Measurements from ENCODE around the gene MAP3K5. TPM values are rescaled to one million over a fixed set of nuclear protein-coding genes. Genes with fewer than 3 reads are reported as not detected.

Gene MAP3K5
- total and polyA plus RNA-seq, 2 of the 8 experiments (the other 6 are each of a cell fraction or from before 2014, with no cell fraction given): 0.63 to 2.6 TPM

DNA sequence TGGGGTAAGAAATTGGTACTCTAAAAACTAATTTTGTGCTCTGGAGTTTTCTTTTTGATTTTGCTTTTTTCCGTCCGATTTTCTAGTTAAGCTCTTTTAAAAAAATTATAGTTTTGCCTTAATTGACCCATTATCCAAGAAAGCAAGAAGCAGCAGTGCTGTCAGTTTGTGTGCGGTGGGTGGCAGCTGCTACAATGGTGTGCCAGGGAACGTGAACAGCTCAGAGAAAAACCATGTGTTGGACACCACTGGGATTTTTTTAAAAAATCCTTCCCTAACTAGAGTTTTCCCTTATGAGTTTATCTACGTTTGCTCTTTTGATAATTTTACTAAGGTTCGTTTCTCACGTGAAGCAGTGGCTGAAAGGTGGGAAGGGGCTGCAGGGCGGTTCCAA is 8.0 kb downstream of the MAP3K5 start:
- H2BK15ac ChIP-seq (ENCODE audit: low read length): no peak overlapping the region
- H3K4ac ChIP-seq (replicated peaks; ENCODE audit: insufficient read length, low read depth, low read length): no peak overlapping the region
- H2BK120ac ChIP-seq (replicated peaks; ENCODE audit: low read depth, low read length): no peak overlapping the region
- no peak overlapping the region for H4K8ac ChIP-seq (ENCODE audit: extremely low read depth, insufficient read depth, low read length)
- no peak overlapping the region for H3K27ac ChIP-seq (ENCODE audit: low read depth, low read length)
- no peak overlapping the region for H3K23ac ChIP-seq (ENCODE audit: insufficient read length)
- no peak overlapping the region for H3K56ac ChIP-seq (replicated peaks; ENCODE audit: insufficient read length, low read depth, low read length)
- no peaks in the 10 kb centered on the region for H3K27me3 ChIP-seq (replicated peaks in 1 of 4; ENCODE audit: control insufficient read depth in 3 of 4, extremely low read depth in 1 of 4, insufficient read depth in 3 of 4, low read length in 3 of 4)
- H3K4me1 ChIP-seq (replicated peaks in 1 of 4; ENCODE audit: control insufficient read depth in 3 of 4, insufficient read depth in 4 of 4, low read length in 3 of 4): peaks cover 0 to 4% (median 1%) of the 10 kb centered on the region in 4 experiments; a peak in 2 of 7 replicates
- H3K18ac ChIP-seq (ENCODE audit: extremely low read depth, low read length): no peak overlapping the region
- H3K4me2 ChIP-seq (ENCODE audit: insufficient read depth in 1 of 2, low read depth in 2 of 2, low read length in 2 of 2): no peak overlapping the region
- H3K14ac ChIP-seq (ENCODE audit: insufficient read length): no peak overlapping the region
- no peak for DNase-seq (ENCODE audit: low read depth in 1 of 2, low spot score in 2 of 2)
- no peaks in the 10 kb centered on the region for H3K36me3 ChIP-seq (ENCODE audit: control insufficient read depth in 2 of 4, insufficient read depth in 4 of 4, low read length in 3 of 4)
- no peak overlapping the region for H2BK12ac ChIP-seq (ENCODE audit: low read depth, low read length)
- H3K23me2 ChIP-seq (ENCODE audit: low read depth, low read length): no peaks in the 10 kb centered on the region
- no peaks in the 10 kb centered on the region for H3K79me1 ChIP-seq (ENCODE audit: low read depth, low read length)
- no peak overlapping the region for H3K9ac ChIP-seq (replicated peaks in 1 of 4; ENCODE audit: extremely low read depth in 1 of 4, low read depth in 3 of 4, low read length in 3 of 4)
- no peak overlapping the region for H4K5ac ChIP-seq (ENCODE audit: insufficient read length, low read depth, low read length)
- no peak overlapping the region for H2BK5ac ChIP-seq (ENCODE audit: low read depth, low read length)
- no peaks in the 10 kb centered on the region for H3K9me3 ChIP-seq (ENCODE audit: insufficient read depth in 2 of 2, low read depth in 1 of 2, low read length in 1 of 2)
- no peaks in the 10 kb centered on the region for H3K79me2 ChIP-seq (ENCODE audit: control insufficient read depth in 1 of 2, insufficient read depth in 2 of 2, low read length in 2 of 2)
- CTCF ChIA-PET (ENCODE audit: partially characterized antibody): no interaction called here
- H2AK5ac ChIP-seq (ENCODE audit: low read depth, low read length): no peak overlapping the region
- H2BK20ac ChIP-seq (ENCODE audit: low read length): no peak overlapping the region
- H3K4me3 ChIP-seq (ENCODE audit: extremely low read depth in 1 of 4, insufficient read depth in 2 of 4, low read depth in 3 of 4, low read length in 4 of 4): no peak overlapping the region
- no peaks in the 10 kb centered on the region for H4K20me1 ChIP-seq (replicated peaks in 1 of 2; ENCODE audit: control insufficient read depth in 1 of 2, insufficient read depth in 2 of 2, low read length in 2 of 2)
- POLR2A ChIA-PET (ENCODE audit: partially characterized antibody): interaction anchor here (0.8 to 1.8 kb wide), 2 partner anchors 11 to 132 kb away, joined by 3 to 5 read pairs; no protein-coding TSS in a partner anchor
- H4K91ac ChIP-seq (replicated peaks; ENCODE audit: insufficient read length, low read length): no peak overlapping the region
- no peak for FAIRE-seq
- WGBS, 2 experiments (ENCODE audit: extremely low coverage in 1 of 2, insufficient coverage in 1 of 2, insufficient read length in 1 of 2, insufficient replicate concordance in 2 of 2, low coverage in 1 of 2, low lambda C conversion rate in 2 of 2, missing lambda C conversion rate in 1 of 2): 90% methylated on average over 8 of the region's 8 CpGs; no CpG with 5 or more reads in 1 of the 2 experiments
- H2AFZ ChIP-seq (ENCODE audit: low read length): no peak overlapping the region
- TF ChIP-seq ZNF274 (IDR thresholded peaks at IDR 0.05; ENCODE audit: borderline replicate concordance, extremely low read depth, low read length) (no peak), MAFK (IDR thresholded peaks at IDR 0.05; ENCODE audit: low read depth, low read length) (no peak), RAD21 (IDR thresholded peaks at IDR 0.05 in 1 of 2, conservative IDR thresholded peaks at IDR 0.05 in 1 of 2; ENCODE audit: low read depth in 2 of 2, low read length in 2 of 2) (no peak), KDM4A (IDR thresholded peaks at IDR 0.05; ENCODE audit: low read depth, low read length, severe bottlenecking) (no peak), RXRA (IDR thresholded peaks at IDR 0.05; ENCODE audit: insufficient read depth, low read depth, low read length) (no peak), EP300 (IDR thresholded peaks at IDR 0.05; ENCODE audit: borderline replicate concordance in 1 of 2, low read depth in 2 of 2, low read length in 2 of 2) (no peak), POU5F1 (IDR thresholded peaks at IDR 0.05; ENCODE audit: low read depth, low read length) (no peak), POLR2AphosphoS5 (IDR thresholded peaks at IDR 0.05; ENCODE audit: low read depth, low read length) (no peak), CEBPB (IDR thresholded peaks at IDR 0.05; ENCODE audit: low read depth, low read length) (no peak), CBX5 (IDR thresholded peaks at IDR 0.05; ENCODE audit: low read depth, low read length) (no peak), JUN (IDR thresholded peaks at IDR 0.05; ENCODE audit: low read depth, low read length) (no peak)
- TF ChIP-seq, protein P1, sequence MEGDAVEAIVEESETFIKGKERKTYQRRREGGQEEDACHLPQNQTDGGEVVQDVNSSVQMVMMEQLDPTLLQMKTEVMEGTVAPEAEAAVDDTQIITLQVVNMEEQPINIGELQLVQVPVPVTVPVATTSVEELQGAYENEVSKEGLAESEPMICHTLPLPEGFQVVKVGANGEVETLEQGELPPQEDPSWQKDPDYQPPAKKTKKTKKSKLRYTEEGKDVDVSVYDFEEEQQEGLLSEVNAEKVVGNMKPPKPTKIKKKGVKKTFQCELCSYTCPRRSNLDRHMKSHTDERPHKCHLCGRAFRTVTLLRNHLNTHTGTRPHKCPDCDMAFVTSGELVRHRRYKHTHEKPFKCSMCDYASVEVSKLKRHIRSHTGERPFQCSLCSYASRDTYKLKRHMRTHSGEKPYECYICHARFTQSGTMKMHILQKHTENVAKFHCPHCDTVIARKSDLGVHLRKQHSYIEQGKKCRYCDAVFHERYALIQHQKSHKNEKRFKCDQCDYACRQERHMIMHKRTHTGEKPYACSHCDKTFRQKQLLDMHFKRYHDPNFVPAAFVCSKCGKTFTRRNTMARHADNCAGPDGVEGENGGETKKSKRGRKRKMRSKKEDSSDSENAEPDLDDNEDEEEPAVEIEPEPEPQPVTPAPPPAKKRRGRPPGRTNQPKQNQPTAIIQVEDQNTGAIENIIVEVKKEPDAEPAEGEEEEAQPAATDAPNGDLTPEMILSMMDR (IDR thresholded peaks at IDR 0.05; ENCODE audit: control extremely low read depth in 1 of 3, insufficient read depth in 1 of 3, low read depth in 1 of 3, low read length in 3 of 3): no peak

All from H1 (cell line).